HG02678 (cell line): ENCODE measurements around the gene SIK2.
"Not testable (repeated sequence)": the region's sequence is repeated elsewhere in the genome, so short reads cannot be mapped to it uniquely, and the experiment has no call there.

Source experiments
- ATAC-seq: cut with Tn5 transposase; IDR thresholded peaks from one replicate; pipeline ENCODE4 v1.9.1; 2021; ENCODE audit warnings: mild to moderate bottlenecking, moderate library complexity; ENCODE audit not compliant: unreplicated experiment

Gene SIK2

DNA sequence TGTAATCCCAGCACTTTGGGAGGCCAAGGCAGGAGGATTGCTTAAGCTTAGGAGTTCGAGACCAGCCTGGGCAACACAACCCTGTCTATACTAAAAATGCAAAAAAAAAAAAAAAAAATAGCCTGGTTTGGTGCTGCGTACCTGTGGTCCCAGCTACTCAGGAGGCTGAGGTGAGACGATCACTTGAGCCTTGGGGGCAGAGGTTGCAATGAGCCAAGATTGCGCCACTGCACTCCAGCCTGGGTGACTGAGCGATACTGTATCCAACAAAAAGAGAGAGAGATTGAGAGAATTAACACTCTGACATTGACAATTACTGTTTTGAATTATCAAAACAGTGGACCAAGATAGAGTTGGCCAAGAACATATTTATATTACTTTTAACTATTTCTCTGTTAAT is 53.7 kb downstream of the SIK2 start:
- no peak for ATAC-seq

GRCh38 chr11:111657905-111658304 is 55.7 kb downstream of the SIK2 start:
- ATAC-seq = not testable (repeated sequence)

- ATAC-seq = not testable (repeated sequence)
Measured at GRCh38 chr11:111658493-111658892, 56.2 kb downstream of the SIK2 start.

DNA sequence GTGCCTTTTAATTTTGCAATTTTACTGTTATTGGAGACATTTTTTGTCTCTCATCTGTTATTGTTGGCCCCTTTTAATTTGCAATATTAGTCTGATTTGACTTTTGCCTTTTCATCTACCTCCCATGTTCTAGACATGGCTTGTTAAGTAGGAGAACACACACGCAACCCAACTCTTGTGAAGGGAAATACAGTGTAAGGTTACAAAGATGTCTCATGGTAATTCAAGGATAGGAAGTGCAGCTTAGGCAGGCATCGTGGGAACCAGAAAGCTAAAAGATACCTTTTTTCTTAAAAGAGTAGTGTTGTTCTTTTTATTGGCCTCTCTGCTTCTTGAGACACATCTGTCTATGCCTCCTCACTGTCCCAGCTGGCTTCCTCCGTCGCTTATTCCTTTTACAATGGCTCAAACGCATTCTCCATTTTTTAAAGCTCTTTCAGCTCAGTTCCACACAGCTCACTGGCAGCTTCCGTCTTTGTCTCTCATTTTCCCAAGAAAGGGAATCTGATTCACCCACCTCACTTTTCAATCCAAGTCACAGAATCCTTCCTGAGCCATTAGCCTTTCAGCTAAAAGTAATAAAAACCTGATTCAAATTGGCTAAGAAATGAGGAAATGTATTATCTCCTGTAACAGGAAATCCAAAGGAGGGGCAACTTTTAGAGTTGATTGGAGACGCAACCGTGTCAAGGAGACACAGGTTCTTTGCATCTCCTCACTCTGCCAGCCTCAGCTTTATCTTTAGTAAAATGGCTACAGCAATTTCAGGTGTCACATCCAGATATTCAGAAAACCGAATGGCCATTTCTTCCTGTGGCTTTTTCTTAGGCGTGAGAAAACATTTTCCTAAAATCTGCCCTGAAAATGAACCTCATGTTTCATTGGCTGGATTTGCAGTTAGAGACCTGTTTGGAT is 57.2 kb downstream of the SIK2 start:
- ATAC-seq = no peak

DNA sequence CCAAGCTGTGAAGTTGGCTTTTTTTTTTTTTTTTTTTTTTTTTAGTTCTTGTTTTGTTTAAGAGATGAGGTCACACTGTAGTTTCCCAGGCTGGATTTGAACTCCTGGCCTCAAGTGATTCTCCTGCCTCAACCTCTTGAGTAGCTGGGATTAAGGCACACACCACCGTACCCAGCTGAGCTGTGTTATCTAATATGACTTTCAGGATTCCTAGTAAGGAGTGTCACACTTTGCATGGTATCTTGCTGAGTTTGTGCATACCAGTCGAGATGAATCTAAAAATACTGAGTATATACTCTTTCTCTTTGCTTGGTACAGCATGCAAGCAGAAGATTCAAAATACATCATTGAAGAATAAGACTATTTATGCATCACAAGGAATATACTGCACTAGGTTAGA is 58.6 kb downstream of the SIK2 start:
- ATAC-seq = no peak

DNA sequence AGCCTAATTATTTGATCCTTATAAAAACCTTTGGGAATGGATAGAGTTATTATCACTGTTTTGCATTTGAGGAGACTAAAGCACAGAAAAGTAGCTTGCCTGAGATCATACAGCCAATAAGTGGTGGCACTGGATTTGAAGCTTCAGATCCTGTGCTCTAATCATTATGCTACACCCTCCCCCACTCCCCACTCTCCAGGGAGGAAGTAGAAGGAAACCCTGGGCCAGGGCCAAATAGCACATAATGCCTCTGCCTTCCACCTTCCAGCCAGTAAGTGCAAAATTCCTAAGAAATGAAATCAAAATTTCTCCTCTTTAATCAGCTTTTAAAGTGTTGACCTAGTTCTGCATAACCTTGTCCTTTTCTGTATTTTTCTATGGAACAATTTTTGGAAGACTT is 61.6 kb downstream of the SIK2 start:
- no peak for ATAC-seq

- ATAC-seq = no peak
Measured at GRCh38 chr11:111665777-111666176, 63.5 kb downstream of the SIK2 start.

DNA sequence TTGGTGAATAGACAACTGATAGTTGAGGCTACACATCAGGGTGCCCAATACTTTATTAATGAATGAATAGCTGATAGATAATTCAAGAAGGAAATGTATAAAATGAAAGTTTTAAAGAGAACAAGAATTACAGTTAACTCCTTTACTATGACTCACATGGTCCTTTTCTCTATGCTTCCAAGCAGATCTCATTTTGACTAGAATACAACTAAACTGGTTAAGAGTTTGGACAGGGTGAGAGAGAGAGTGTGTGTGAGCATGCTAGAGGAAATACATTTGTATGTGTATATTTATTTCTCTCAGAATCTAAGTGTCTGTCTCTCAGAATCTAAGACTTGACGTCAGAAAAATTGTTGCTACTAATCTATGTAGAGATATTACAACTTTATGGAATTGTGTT is 66.7 kb downstream of the SIK2 start:
- ATAC-seq = no peak

GRCh38 chr11:111671383-111671782 is 69.1 kb downstream of the SIK2 start:
- no peak for ATAC-seq

DNA sequence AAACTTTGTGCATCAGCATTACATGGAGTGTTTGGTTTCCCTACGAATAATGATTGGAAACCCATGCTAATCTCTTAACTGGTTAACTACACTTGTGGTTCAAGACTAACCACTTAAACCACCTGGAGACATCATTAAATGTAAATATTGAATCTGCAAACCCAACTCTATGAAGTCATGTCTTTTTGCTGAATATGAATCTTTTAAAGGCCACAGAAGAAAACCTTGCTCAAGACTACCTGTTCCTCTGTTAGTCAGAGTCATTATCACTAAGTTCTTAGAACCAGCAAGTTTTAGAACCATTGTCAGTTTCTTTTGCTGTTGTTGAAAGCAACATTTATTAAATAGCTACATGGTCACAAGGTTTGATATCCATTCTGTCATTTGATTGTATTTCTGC is 70.7 kb downstream of the SIK2 start:
- ATAC-seq = no peak

GRCh38 chr11:111674941-111675340 is 72.7 kb downstream of the SIK2 start:
- ATAC-seq = no peak

- no peak for ATAC-seq
Measured at GRCh38 chr11:111675891-111676290, 73.6 kb downstream of the SIK2 start.

DNA sequence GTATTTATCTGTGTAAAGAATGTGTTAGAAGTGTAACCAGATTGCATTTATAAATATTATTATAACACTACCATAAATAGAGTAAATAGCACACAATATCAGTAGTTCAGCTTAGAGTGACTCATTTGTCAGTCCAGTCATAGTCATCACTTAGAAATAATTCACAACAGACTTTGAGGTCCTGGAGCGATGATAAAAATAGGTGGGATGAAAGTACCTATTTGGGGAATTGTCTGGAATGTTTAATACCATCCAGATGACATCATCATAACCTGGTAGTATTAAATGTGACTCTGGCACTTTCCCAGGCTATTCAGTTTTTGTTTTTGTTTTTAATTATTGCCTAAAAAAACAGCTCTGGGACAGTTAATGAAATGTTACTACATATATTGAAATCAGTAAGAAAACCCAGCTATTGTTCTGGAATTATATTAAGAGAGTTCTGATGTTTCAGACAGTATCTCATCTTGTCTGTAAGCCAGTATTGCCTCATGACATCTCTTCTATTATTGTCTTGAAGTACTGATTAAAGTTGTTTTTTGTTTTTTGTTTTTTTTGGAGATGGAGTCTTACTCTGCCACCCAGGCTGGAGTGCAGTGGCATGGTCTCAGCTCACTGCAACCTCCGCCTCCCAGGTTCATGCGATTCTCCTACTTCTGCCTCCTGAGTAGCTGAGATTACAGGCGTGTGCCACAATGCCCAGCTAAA is 74.8 kb downstream of the SIK2 start:
- ATAC-seq = no peak

DNA sequence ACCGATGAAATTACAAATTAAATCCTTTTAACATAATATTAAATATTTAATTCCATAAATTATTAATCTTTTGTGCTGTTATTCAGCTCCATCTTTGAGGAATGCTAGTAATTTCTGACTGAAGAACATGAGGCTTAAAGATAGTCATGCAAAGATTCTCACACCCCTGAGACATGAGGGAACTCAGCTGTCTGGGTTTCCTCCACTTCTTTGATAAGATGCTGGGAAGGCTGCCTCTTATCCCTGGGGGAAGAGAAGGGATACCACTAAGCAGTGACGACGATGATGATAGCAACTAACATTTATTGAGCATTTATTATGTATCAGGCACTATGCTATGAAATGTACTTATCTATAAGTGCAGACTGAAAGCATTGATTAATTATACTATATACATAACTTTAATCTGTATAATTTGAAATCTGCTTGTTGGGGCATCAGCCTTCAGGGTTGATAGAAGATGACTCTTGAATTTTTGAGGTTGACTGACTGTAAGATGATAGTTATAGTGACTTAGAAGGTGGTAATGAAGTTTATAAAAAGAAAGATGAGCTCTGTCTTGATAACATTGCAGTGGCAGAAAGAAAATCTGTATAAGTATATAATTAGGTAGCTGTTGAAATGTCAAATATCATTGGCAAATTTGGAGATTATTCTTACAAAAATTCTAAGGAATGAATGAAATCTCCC is 78.4 kb downstream of the SIK2 start:
- ATAC-seq = no peak

DNA sequence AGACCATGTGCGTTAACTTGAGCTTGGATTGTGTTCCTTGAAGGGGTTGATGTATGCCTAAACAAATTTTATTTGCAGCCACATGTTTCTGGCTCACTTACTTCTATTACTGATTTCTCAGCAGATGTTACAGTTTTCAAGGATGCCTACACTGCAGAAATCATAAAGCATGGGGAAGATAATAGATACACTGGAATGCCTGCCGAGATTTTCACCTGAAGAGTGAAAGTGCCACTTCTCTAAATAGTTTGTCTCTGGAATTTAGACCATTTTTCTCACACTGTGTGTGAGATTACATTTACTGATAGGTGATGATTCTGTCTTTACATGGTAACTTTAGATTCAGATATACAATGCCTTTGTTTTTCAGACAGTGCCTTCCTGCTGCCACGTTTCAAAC is 81.6 kb downstream of the SIK2 start:
- ATAC-seq = no peak

DNA sequence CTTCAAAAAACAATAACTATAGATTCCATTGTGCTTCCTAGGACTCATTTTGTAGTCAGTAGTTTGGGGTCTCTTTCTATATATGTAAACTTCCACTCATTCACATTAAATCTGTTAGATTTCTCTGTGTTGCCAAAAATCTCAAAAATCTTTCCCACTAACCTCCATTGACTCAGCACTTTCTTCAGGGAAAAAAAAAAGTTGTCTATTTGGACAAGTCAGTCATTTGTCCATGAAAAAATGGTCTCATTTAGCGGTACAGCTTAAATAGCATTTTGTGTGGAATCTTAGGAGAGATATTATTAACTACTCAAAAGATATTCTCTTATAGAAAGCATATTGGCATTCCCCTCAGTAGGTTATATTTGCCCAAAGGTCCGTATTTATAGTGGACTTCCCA is 82.0 kb downstream of the SIK2 start:
- no peak for ATAC-seq

GRCh38 chr11:111688013-111688412 is 85.8 kb downstream of the SIK2 start:
- no peak for ATAC-seq

DNA sequence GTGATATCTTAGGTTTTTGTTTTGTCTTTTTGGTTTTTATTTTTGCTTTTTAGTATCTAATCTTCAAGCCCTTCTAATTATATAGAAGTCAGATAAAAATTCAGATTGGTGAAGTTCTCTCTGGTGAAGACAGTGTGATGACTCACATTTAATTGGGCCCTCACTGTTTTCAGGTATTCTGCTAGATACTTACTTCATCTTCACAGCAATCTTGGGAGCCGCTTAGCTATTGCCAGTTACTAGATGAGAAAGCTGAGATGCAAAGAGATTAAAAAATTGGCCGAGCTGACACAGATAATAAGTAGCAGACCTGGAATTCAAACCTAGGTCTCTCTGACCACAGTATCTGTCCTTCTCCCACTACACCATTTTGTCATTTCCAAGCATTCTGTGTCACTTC is 88.9 kb downstream of the SIK2 start:
- no peak for ATAC-seq

- no peak for ATAC-seq
Measured at GRCh38 chr11:111691741-111692140, 89.5 kb downstream of the SIK2 start.

GRCh38 chr11:111693224-111693937 is 91.1 kb downstream of the SIK2 start:
- no peak for ATAC-seq

- ATAC-seq = no peak
Measured at GRCh38 chr11:111694851-111695250, 92.6 kb downstream of the SIK2 start.
